Fibroblast of skin of left quadriceps (primary cell): ENCODE results near the gene DNAJB5.
"Not testable (repeated sequence)": the region's sequence is repeated elsewhere in the genome, so short reads cannot be mapped to it uniquely, and the experiment has no call there.

Source experiments
- DNase-seq, 2 experiments: peaks; one replicate each; pipeline ENCODE4 v3.0.0-alpha.2; 2013; ENCODE audit warnings: low read depth in 2 of 2

Gene DNAJB5

GRCh38 chr9:35000535-35001284 lies 11.2 kb downstream of the DNAJB5 start:
- no peak for DNase-seq

- no peak for DNase-seq
Observed at GRCh38 chr9:35001285-35001677, 11.7 kb downstream of the DNAJB5 start.

GRCh38 chr9:35001803-35002502 lies 12.4 kb downstream of the DNAJB5 start:
- no peak for DNase-seq

- DNase-seq = no peak
Observed at GRCh38 chr9:35002623-35003022, 13.1 kb downstream of the DNAJB5 start.

- DNase-seq = not testable (repeated sequence)
Observed at GRCh38 chr9:35004299-35004698, 14.8 kb downstream of the DNAJB5 start.

GRCh38 chr9:35010351-35010958 lies 20.9 kb downstream of the DNAJB5 start:
- DNase-seq = no peak

GRCh38 chr9:35014517-35014916 lies 25.0 kb downstream of the DNAJB5 start:
- no peak for DNase-seq

GRCh38 chr9:35023443-35023842 lies 33.9 kb downstream of the DNAJB5 start:
- DNase-seq = not testable (repeated sequence)

GRCh38 chr9:35026671-35027070 lies 37.1 kb downstream of the DNAJB5 start:
- no peak for DNase-seq

- no peak for DNase-seq
Observed at GRCh38 chr9:35027374-35027773, 37.8 kb downstream of the DNAJB5 start.

GRCh38 chr9:35027860-35028259 lies 38.3 kb downstream of the DNAJB5 start:
- DNase-seq = no peak

GRCh38 chr9:35028341-35028740 lies 38.8 kb downstream of the DNAJB5 start:
- no peak for DNase-seq

- DNase-seq = no peak
Observed at GRCh38 chr9:35029241-35029640, 39.7 kb downstream of the DNAJB5 start.

- no peak for DNase-seq
Observed at GRCh38 chr9:35029852-35030251, 40.3 kb downstream of the DNAJB5 start.

- no peak for DNase-seq
Observed at GRCh38 chr9:35033101-35033500, 43.6 kb downstream of the DNAJB5 start.

- DNase-seq = peak; percentile 39 to 44
Observed at GRCh38 chr9:35035851-35036701, 46.5 kb downstream of the DNAJB5 start.

GRCh38 chr9:35042081-35042604 lies 52.6 kb downstream of the DNAJB5 start:
- no peak for DNase-seq

- DNase-seq = no peak
Observed at GRCh38 chr9:35042891-35043545, 53.5 kb downstream of the DNAJB5 start.

GRCh38 chr9:35044071-35044470 lies 54.5 kb downstream of the DNAJB5 start:
- peak in 1 of 2 experiments; percentile 6 for DNase-seq
